ENCODE measurements around the gene EML2.
"Not testable (repeated sequence)": the region's sequence is repeated elsewhere in the genome, so short reads cannot be mapped to it uniquely, and the experiment has no call there.

EML2 gene

GRCh38 chr19:45638930-45639729 lies at the start of gene EML2:
EML2 (minus strand) TSS chr19:45639397; CDS start chr19:45639376, 21 bp downstream.
- DNase-seq = no peak

GRCh38 chr19:45687599-45687998 lies 48.4 kb upstream of the EML2 start:
- no peak for DNase-seq

- DNase-seq = not testable (repeated sequence)
Observed at GRCh38 chr19:45685045-45685444, 45.8 kb upstream of the EML2 start.

- DNase-seq = no peak
Observed at GRCh38 chr19:45682908-45683307, 43.7 kb upstream of the EML2 start.

GRCh38 chr19:45682117-45682516 lies 42.9 kb upstream of the EML2 start:
- no peak for DNase-seq

- peak; percentile 62 for DNase-seq
Observed at GRCh38 chr19:45681391-45682015, 42.3 kb upstream of the EML2 start.

- DNase-seq = no peak
Observed at GRCh38 chr19:45677351-45678230, 38.4 kb upstream of the EML2 start.

GRCh38 chr19:45676851-45677263 lies 37.7 kb upstream of the EML2 start:
- no peak for DNase-seq

GRCh38 chr19:45674946-45675345 lies 35.7 kb upstream of the EML2 start:
- DNase-seq = peak; percentile 31

GRCh38 chr19:45670670-45671453 lies 31.7 kb upstream of the EML2 start:
- DNase-seq = no peak

GRCh38 chr19:45668342-45668871 lies 29.2 kb upstream of the EML2 start:
- DNase-seq = no peak

- DNase-seq = peak; percentile 61
Observed at GRCh38 chr19:45667620-45668341, 28.6 kb upstream of the EML2 start, which contains the start of gene GIPR. GIPR (plus strand) TSS chr19:45668221; CDS start chr19:45669521, 1,300 bp downstream.

- no peak for DNase-seq
Observed at GRCh38 chr19:45664575-45664974, 25.4 kb upstream of the EML2 start.

GRCh38 chr19:45663800-45664199 lies 24.6 kb upstream of the EML2 start:
- DNase-seq = no peak

- no peak for DNase-seq
Observed at GRCh38 chr19:45660636-45661035, 21.4 kb upstream of the EML2 start.

- DNase-seq = no peak
Observed at GRCh38 chr19:45659096-45659729, 20.0 kb upstream of the EML2 start.

GRCh38 chr19:45657520-45658167 lies 18.4 kb upstream of the EML2 start:
- DNase-seq = no peak

GRCh38 chr19:45655073-45655472 lies 15.9 kb upstream of the EML2 start:
- no peak for DNase-seq

GRCh38 chr19:45653634-45654033 lies 14.4 kb upstream of the EML2 start:
- DNase-seq = no peak

GRCh38 chr19:45650722-45651121 lies 11.5 kb upstream of the EML2 start:
- no peak for DNase-seq

GRCh38 chr19:45646345-45646698 lies 7.1 kb upstream of the EML2 start:
- DNase-seq = no peak
